Measurements from ENCODE around the gene IL12RB1.
"Not testable (repeated sequence)": the region's sequence is repeated elsewhere in the genome, so short reads cannot be mapped to it uniquely, and the experiment has no call there.

IL12RB1 gene

DNA sequence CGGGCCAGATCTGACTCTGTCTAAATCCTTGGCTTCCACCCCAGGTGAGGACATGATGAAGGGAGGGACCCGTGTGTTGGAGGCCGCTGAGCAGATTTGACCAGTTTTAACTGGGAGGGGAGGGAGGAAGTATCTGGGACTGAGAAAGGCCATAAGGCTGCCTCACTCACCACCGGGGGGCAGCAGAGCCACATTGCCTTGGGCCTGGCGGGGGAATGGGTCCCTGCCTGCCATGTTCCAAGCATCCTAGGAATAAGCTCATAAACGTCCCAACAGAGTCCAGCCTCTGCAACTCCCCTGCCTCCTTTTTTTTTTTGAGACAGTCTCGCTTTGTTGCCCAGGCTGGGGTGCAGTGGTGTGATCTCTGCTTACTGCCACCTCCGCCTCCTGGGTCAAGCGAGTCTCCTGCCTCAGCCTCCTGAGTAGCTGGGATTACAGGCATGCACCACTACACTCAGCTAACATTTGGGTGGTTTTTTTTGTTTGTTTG, 26.3 kb upstream of the IL12RB1 start:
- DNase-seq (ENCODE audit: low spot score) = no peak
- Histone ChIP-seq H3K4me3 (no peak overlapping the region), H3K27ac (no peak overlapping the region)
- TF ChIP-seq, protein P1, sequence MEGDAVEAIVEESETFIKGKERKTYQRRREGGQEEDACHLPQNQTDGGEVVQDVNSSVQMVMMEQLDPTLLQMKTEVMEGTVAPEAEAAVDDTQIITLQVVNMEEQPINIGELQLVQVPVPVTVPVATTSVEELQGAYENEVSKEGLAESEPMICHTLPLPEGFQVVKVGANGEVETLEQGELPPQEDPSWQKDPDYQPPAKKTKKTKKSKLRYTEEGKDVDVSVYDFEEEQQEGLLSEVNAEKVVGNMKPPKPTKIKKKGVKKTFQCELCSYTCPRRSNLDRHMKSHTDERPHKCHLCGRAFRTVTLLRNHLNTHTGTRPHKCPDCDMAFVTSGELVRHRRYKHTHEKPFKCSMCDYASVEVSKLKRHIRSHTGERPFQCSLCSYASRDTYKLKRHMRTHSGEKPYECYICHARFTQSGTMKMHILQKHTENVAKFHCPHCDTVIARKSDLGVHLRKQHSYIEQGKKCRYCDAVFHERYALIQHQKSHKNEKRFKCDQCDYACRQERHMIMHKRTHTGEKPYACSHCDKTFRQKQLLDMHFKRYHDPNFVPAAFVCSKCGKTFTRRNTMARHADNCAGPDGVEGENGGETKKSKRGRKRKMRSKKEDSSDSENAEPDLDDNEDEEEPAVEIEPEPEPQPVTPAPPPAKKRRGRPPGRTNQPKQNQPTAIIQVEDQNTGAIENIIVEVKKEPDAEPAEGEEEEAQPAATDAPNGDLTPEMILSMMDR (IDR thresholded peaks at IDR 0.05) = peak; percentile 88

DNA sequence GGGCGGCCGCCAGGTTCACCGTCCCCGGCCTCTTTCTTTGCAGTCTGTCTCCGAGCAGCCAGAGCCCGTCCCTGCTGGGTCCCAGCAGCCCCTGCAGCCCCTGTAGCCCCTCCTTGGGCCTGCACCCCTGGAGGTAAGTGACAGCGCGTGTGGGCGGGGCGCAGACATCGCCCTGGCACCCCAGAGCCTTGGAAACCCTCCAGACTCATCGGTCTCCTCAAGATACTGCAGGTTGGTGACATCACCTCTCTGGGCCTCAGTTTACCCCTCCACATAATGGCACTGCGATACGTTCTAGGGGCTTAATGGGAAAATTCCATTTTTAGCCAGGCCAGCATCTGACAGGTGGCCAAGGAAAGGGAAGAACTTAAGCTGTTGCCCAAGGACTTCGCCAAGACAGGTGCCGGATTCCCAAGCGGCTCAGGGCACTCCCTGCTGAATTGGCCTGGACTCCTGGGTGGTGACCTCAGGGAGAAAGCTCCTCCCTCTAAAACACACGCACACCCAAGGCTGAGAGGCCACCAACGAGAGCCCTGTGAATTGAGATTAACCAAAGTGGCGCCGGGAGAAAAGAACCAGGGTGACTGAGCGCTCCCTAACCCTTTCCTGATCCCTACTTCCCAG, 24.0 kb upstream of the IL12RB1 start:
- no peak for DNase-seq (ENCODE audit: low spot score)
- peak overlapping the region; percentile 90 for H3K4me3 ChIP-seq
- H3K27ac ChIP-seq = no peak overlapping the region
- TF ChIP-seq, protein P1 (IDR thresholded peaks at IDR 0.05) = no peak

DNA sequence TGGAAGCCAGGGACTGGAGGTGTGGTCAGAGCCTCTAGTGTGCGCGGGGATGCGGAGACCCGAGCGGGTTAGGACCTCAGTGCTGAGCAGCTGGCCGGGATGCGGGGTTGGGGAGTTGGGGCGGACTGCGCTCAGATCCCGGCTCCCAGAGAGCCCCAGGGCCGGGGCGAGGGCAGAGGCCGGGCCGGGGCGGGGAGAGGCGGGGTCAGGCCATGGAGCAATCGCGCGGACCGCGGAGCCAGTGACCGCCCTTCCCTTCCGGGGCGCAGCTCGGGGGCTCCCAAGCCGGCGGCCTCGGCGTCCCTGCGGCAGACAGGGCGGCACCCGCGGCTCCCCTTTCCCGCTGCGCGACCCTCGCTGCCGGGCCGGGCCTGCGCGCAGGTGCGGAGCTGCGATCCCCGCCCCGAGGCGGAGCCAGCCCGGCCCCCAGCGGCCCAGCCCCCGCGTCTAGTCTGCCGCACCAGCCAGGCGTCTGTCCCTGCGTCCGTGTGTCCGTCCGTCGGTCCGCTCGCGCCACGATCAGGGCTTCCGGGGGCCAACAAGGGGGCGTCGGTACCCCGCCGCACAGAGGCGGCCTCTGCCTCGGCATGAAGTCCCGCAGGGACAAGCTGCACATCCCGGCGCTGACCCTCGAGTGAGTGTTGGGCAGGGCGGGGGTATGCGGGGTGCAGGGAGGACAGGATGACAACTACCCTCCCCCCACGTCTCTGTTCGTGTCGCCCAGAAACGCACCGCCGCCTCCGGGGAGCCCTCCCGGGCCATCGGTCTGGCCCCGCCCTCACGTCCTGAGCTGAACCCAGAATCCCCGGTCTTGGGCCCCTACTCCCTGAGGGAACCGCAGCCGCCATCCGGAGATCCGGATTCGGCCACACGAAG, 23.2 kb upstream of the IL12RB1 start:
- Histone ChIP-seq H3K4me3 (peak overlapping the region; percentile 90), H3K27ac (peak overlapping the region; percentile 65 to 91)
- TF ChIP-seq, protein P1 (IDR thresholded peaks at IDR 0.05) = no peak
- DNase-seq (ENCODE audit: low spot score) = no peak

DNA sequence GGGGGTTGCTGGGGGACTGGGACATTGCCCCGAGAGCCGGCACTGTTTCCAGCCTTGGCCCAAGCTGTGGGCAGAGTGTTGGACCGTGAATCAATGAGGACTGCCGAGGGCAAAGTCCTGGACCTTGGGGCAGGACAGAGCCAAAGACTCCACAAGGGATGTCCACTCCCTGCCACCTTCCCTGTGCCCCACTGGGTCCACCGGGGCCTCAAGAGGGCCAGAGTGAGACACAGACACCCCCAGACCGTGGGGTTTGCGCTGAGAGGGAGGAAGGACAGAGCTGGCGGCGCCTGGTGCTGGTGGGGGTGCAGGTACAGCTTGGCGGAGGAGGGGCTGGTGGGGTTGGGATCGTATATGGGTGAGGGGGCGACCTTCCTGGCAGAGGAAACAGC, 22.6 kb upstream of the IL12RB1 start:
- no peak for DNase-seq (ENCODE audit: low spot score)
- Histone ChIP-seq H3K27ac (peak overlapping the region in 1 of 2 donors; percentile 91), H3K4me3 (peak overlapping the region; percentile 90)
- TF ChIP-seq, protein P1 (IDR thresholded peaks at IDR 0.05) = no peak

DNA sequence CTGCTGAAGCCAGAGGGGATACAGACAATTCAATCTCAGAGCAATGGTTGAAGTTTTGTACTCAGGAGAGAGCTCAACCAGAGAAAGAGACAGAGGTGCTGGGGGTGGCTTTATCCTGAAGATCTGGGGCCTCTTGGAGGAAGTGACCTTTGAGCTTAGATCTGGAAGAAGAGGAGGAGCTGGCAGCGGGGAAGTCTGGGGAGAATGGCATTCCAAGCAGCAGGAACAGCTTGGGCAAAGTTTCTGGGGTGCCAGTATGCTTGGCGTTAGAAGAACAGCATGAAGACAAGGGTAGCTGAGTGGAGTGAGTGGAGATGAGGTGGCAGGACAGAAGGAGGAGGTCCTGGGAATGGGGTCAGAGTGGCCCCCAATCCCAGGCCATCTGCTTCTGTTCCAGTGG, 22.2 kb upstream of the IL12RB1 start:
- TF ChIP-seq, protein P1 (IDR thresholded peaks at IDR 0.05) = no peak
- Histone ChIP-seq H3K4me3 (peak overlapping the region; percentile 90), H3K27ac (peak overlapping the region in 1 of 2 donors; percentile 91)
- DNase-seq (ENCODE audit: low spot score) = no peak

DNA sequence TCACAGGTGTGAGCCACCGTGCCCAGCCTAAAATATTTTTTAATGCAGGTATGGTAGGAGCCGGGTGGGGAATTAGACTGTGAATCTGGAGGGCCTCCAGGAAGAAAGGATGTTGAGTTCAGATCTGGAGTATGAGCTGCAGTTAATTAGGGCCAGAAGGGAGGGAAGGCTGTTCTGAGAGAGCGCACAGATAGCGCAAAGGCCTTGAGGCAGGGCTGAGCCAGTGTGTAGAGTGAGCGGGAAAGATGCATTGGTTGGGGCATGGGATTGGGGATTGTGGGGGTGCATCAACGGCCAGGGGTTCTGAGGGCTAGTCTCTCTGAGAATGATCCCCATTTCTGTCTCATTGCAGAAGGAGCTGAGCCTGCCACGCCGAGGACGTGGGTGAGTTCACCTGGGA, 20.5 kb upstream of the IL12RB1 start:
- Histone ChIP-seq H3K4me3 (no peak overlapping the region), H3K27ac (no peak overlapping the region)
- TF ChIP-seq, protein P1 (IDR thresholded peaks at IDR 0.05) = no peak
- no peak for DNase-seq (ENCODE audit: low spot score)

DNA sequence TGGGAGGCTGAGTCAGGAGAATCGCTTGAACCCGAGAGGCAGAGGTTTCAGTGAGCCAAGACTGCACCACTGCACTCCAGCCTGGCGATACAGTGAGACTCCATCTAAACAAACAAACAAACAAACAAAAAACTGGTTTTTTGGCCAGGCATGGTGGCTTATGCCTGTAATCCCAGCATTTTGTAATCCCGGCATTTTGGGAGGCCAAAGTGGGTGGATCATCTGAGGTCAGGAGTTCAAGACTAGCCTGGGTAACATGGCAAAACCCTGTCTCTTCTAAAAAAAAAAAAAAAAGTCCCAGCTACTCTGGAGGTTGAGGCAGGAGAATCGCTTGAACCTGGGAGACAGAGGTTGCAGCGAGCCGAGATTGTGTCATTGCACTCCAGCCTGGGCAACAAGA, 18.5 kb upstream of the IL12RB1 start:
- DNase-seq (ENCODE audit: low spot score); H3K4me3 ChIP-seq: not testable (repeated sequence)
- peak overlapping the region in 1 of 2 donors; percentile 96 for H3K27ac ChIP-seq
